Mucosa of rectum (tissue), 2 donors: ENCODE measurements around the gene RPS6KA2.

Experiments used
- H3K27ac ChIP-seq, 2 donors: one replicate each; pipeline ENCODE4 v1.7.0; 2013; ENCODE audit warnings: inconsistent platforms in 2 of 2, low read depth in 2 of 2, low read length in 2 of 2
- H3K27me3 ChIP-seq, 2 donors: one replicate each; pipeline ENCODE4 v1.7.0; 2013; ENCODE audit warnings: low read length in 2 of 2; ENCODE audit not compliant: control insufficient read depth in 2 of 2, insufficient read depth in 2 of 2
- H3K36me3 ChIP-seq, 2 donors: one replicate each; pipeline ENCODE4 v1.7.0; 2013; ENCODE audit warnings: low read length in 2 of 2; ENCODE audit not compliant: control insufficient read depth in 2 of 2, insufficient read depth in 2 of 2
- H3K4me1 ChIP-seq, 2 donors: one replicate each; pipeline ENCODE4 v1.7.0; 2013; ENCODE audit warnings: low read length in 2 of 2, mild to moderate bottlenecking in 1 of 2; ENCODE audit not compliant: control insufficient read depth in 2 of 2, insufficient read depth in 2 of 2
- H3K4me3 ChIP-seq, 2 donors: one replicate each; pipeline ENCODE4 v1.7.0; 2013; ENCODE audit warnings: low read length in 2 of 2
- H3K9ac ChIP-seq, 2 donors: one replicate each; pipeline ENCODE4 v1.7.0; 2013; ENCODE audit warnings: low read length in 2 of 2, low read depth in 1 of 2, mild to moderate bottlenecking in 1 of 2
- H3K9me3 ChIP-seq, 2 donors: one replicate each; pipeline ENCODE4 v1.7.0; 2013; ENCODE audit warnings: low read length in 2 of 2; ENCODE audit not compliant: control insufficient read depth in 2 of 2
- donor health status: healthy.
- donor health status: Normal muscosa, but diverticular disease.

Gene RPS6KA2

GRCh38 chr6:166578536-166579236 lies 48.4 kb downstream of the RPS6KA2 start:
- Histone ChIP-seq H3K9me3 (no peaks in the 10 kb centered on the region), H3K27me3 (no peaks in the 10 kb centered on the region), H3K4me1 (no peaks in the 10 kb centered on the region), H3K9ac (no peak overlapping the region), H3K27ac (no peak overlapping the region), H3K4me3 (no peak overlapping the region), H3K36me3 (no peaks in the 10 kb centered on the region)

- Histone ChIP-seq H3K4me3 (no peak overlapping the region), H3K36me3 (no peaks in the 10 kb centered on the region), H3K27ac (no peak overlapping the region), H3K9ac (no peak overlapping the region), H3K4me1 (peaks cover 0 to 4% of the 10 kb centered on the region in 2 donors), H3K27me3 (no peaks in the 10 kb centered on the region), H3K9me3 (no peaks in the 10 kb centered on the region)
Observed at GRCh38 chr6:166575205-166575604, 51.8 kb downstream of the RPS6KA2 start.

GRCh38 chr6:166573511-166574216 lies 53.4 kb downstream of the RPS6KA2 start:
- Histone ChIP-seq H3K36me3 (no peaks in the 10 kb centered on the region), H3K27me3 (no peaks in the 10 kb centered on the region), H3K9me3 (no peaks in the 10 kb centered on the region), H3K4me3 (no peak overlapping the region), H3K4me1 (peaks cover 0 to 4% of the 10 kb centered on the region in 2 donors), H3K9ac (no peak overlapping the region), H3K27ac (no peak overlapping the region)

- Histone ChIP-seq H3K4me3 (no peak overlapping the region), H3K9me3 (no peaks in the 10 kb centered on the region), H3K27me3 (no peaks in the 10 kb centered on the region), H3K36me3 (no peaks in the 10 kb centered on the region), H3K4me1 (peaks cover 0 to 4% of the 10 kb centered on the region in 2 donors), H3K9ac (peak overlapping the region in 1 of 2 donors; percentile 12), H3K27ac (peak overlapping the region; percentile 50 to 56)
Observed at GRCh38 chr6:166572370-166573261, 54.4 kb downstream of the RPS6KA2 start.

GRCh38 chr6:166570929-166571713 lies 55.9 kb downstream of the RPS6KA2 start:
- peaks cover 0 to 4% of the 10 kb centered on the region in 2 donors for H3K4me1 ChIP-seq
- no peak overlapping the region for H3K9ac ChIP-seq
- H3K36me3 ChIP-seq = no peaks in the 10 kb centered on the region
- H3K9me3 ChIP-seq = no peaks in the 10 kb centered on the region
- H3K27me3 ChIP-seq = no peaks in the 10 kb centered on the region
- H3K4me3 ChIP-seq = no peak overlapping the region
- H3K27ac ChIP-seq = no peak overlapping the region

GRCh38 chr6:166569206-166569605 lies 57.8 kb downstream of the RPS6KA2 start:
- Histone ChIP-seq H3K36me3 (no peaks in the 10 kb centered on the region), H3K27me3 (no peaks in the 10 kb centered on the region), H3K4me1 (peaks cover 0 to 4% of the 10 kb centered on the region in 2 donors), H3K27ac (no peak overlapping the region), H3K4me3 (no peak overlapping the region), H3K9ac (no peak overlapping the region), H3K9me3 (no peaks in the 10 kb centered on the region)

GRCh38 chr6:166567813-166568212 lies 59.2 kb downstream of the RPS6KA2 start:
- Histone ChIP-seq H3K9ac (no peak overlapping the region), H3K36me3 (no peaks in the 10 kb centered on the region), H3K27me3 (no peaks in the 10 kb centered on the region), H3K9me3 (no peaks in the 10 kb centered on the region), H3K27ac (no peak overlapping the region), H3K4me1 (peaks cover 0 to 4% of the 10 kb centered on the region in 2 donors), H3K4me3 (no peak overlapping the region)

- no peak overlapping the region for H3K4me3 ChIP-seq
- H3K27me3 ChIP-seq = no peaks in the 10 kb centered on the region
- H3K4me1 ChIP-seq = no peaks in the 10 kb centered on the region
- no peak overlapping the region for H3K9ac ChIP-seq
- no peaks in the 10 kb centered on the region for H3K9me3 ChIP-seq
- H3K36me3 ChIP-seq = no peaks in the 10 kb centered on the region
- no peak overlapping the region for H3K27ac ChIP-seq
Observed at GRCh38 chr6:166567107-166567506, 59.9 kb downstream of the RPS6KA2 start.

GRCh38 chr6:166566026-166567011 lies 60.7 kb downstream of the RPS6KA2 start:
- Histone ChIP-seq H3K9ac (no peak overlapping the region), H3K4me1 (no peaks in the 10 kb centered on the region), H3K4me3 (no peak overlapping the region), H3K9me3 (no peaks in the 10 kb centered on the region), H3K27me3 (no peaks in the 10 kb centered on the region), H3K27ac (no peak overlapping the region), H3K36me3 (no peaks in the 10 kb centered on the region)
